Transverse colon (tissue), 4 donors: ENCODE measurements around the gene CACNA2D2.

ENCODE experiments used
- CTCF ChIP-seq, 5 experiments: fragments of 200-600 bp in 3 of 5; fragments of 450-650 bp in 2 of 5; sonication (generic) in 3 of 5; IDR thresholded peaks; 1 replicate in 2 of 5; 2 replicates in 3 of 5; pipeline ENCODE4 v1.5.1; 2016 to 2017; ENCODE audit warnings: antibody characterized with exemption in 5 of 5, inconsistent platforms in 3 of 5, mild to moderate bottlenecking in 2 of 5, moderate library complexity in 1 of 5
- EP300 ChIP-seq: sonication (generic); formaldehyde crosslinking; IDR thresholded peaks from one replicate; pipeline ENCODE4 v1.6.1; 2017; ENCODE audit warnings: antibody characterized with exemption, low read depth
- POLR2A ChIP-seq: fragments of 450-650 bp; IDR thresholded peaks from one replicate; pipeline ENCODE4 v1.6.1; 2016; ENCODE audit warnings: antibody characterized with exemption, mild to moderate bottlenecking, moderate library complexity
- POLR2AphosphoS5 ChIP-seq, 3 donors: sonication (generic); formaldehyde crosslinking; IDR thresholded peaks; one replicate each; pipeline ENCODE4 v1.6.1; 2016; ENCODE audit warnings: antibody characterized with exemption in 3 of 3

GRCh38 chr3:50453907-50454306 lies 49.5 kb downstream of the CACNA2D2 start:
- TF ChIP-seq CTCF (IDR thresholded peaks at IDR 0.05): no peak
- no peak for TF ChIP-seq POLR2A
- no peak for TF ChIP-seq EP300
- no peak for TF ChIP-seq POLR2AphosphoS5 (IDR thresholded peaks at IDR 0.05)
